ENCODE results near the gene EXO1.

Gene EXO1

GRCh38 chr1:241869022-241869421 is 21.0 kb downstream of the EXO1 start (continued):
- TF ChIP-seq ZNF530 (tag by site-specific recombination; IDR thresholded peaks at IDR 0.05; ENCODE audit: low read depth) (no peak), ZBTB17 (tag by site-specific recombination; IDR thresholded peaks at IDR 0.05) (no peak), ZNF266 (tag by site-specific recombination; IDR thresholded peaks at IDR 0.05; ENCODE audit: low read depth) (no peak), ZNF146 (tag by site-specific recombination; IDR thresholded peaks at IDR 0.05) (no peak)

- Histone ChIP-seq H3K9me3 (ENCODE audit: control insufficient read depth, insufficient read depth, low read depth, low read length) (no peaks in the 10 kb centered on the region), H3K27ac (ENCODE audit: extremely low read depth, low read depth, low read length) (no peak overlapping the region), H3K4me3 (ENCODE audit: low read depth, low read length) (no peak overlapping the region), H3K36me3 (ENCODE audit: control insufficient read depth in 2 of 2, insufficient read depth in 1 of 2, low read length in 2 of 2) (peaks cover 78 to 81% of the 10 kb centered on the region in 2 experiments), H3K4me1 (ENCODE audit: control insufficient read depth, insufficient read depth, low read length) (no peaks in the 10 kb centered on the region)
- TF ChIP-seq ZNF10 (tag by site-specific recombination; IDR thresholded peaks at IDR 0.05), result no peak
- TF ChIP-seq ZIC2 (tag by site-specific recombination; IDR thresholded peaks at IDR 0.05), result no peak
- no peak for TF ChIP-seq ZNF548 (tag by site-specific recombination; IDR thresholded peaks at IDR 0.05)
- no peak for TF ChIP-seq ZNF404 (tag by site-specific recombination; IDR thresholded peaks at IDR 0.05)
- no peak for TF ChIP-seq ZNF24 (tag by site-specific recombination; IDR thresholded peaks at IDR 0.05)
- no peak for TF ChIP-seq MZF1 (tag by site-specific recombination; IDR thresholded peaks at IDR 0.05; ENCODE audit: borderline replicate concordance)
- no peak for TF ChIP-seq ZNF354C (tag by site-specific recombination; IDR thresholded peaks at IDR 0.05; ENCODE audit: borderline replicate concordance, low read depth)
- no peak for TF ChIP-seq ZNF777 (tag by site-specific recombination; IDR thresholded peaks at IDR 0.05; ENCODE audit: borderline replicate concordance)
- no peak for TF ChIP-seq ZNF571 (tag by site-specific recombination; IDR thresholded peaks at IDR 0.05)
- POLR2A ChIA-PET, result no interaction called here
- CTCF ChIA-PET, result interaction anchor here (0.6 kb wide), 1 partner anchor 39 kb away, joined by 5 read pairs; no protein-coding TSS in a partner anchor
Measured at GRCh38 chr1:241870336-241870735, 22.3 kb downstream of the EXO1 start.

GRCh38 chr1:241870746-241871430 is 22.9 kb downstream of the EXO1 start:
- no peak overlapping the region for H3K27ac ChIP-seq (ENCODE audit: extremely low read depth, low read depth, low read length)
- no peak overlapping the region for H3K4me3 ChIP-seq (ENCODE audit: low read depth, low read length)
- no peaks in the 10 kb centered on the region for H3K9me3 ChIP-seq (ENCODE audit: control insufficient read depth, insufficient read depth, low read depth, low read length)
- no peaks in the 10 kb centered on the region for H3K4me1 ChIP-seq (ENCODE audit: control insufficient read depth, insufficient read depth, low read length)
- ChIA-PET CTCF (no interaction called here), POLR2A (no interaction called here)
- H3K36me3 ChIP-seq (ENCODE audit: control insufficient read depth in 2 of 2, insufficient read depth in 1 of 2, low read length in 2 of 2), result peaks cover 72 to 76% of the 10 kb centered on the region in 2 experiments
- TF ChIP-seq ZNF404 (tag by site-specific recombination; IDR thresholded peaks at IDR 0.05), result no peak
- no peak for TF ChIP-seq ZNF544 (tag by site-specific recombination; IDR thresholded peaks at IDR 0.05)
- no peak for TF ChIP-seq ZNF398 (tag by site-specific recombination; IDR thresholded peaks at IDR 0.05)
- TF ChIP-seq ZSCAN30 (tag by site-specific recombination; IDR thresholded peaks at IDR 0.05), result no peak
- TF ChIP-seq KLF8 (tag by site-specific recombination; IDR thresholded peaks at IDR 0.05), result no peak
- TF ChIP-seq PRDM1 (tag by site-specific recombination; IDR thresholded peaks at IDR 0.05), result no peak
- no peak for TF ChIP-seq ELK4 (IDR thresholded peaks at IDR 0.05; ENCODE audit: borderline replicate concordance, low read depth, low read length)
- TF ChIP-seq SCRT2 (tag by site-specific recombination; IDR thresholded peaks at IDR 0.05), result no peak
- TF ChIP-seq KLF1 (tag by site-specific recombination; IDR thresholded peaks at IDR 0.05), result no peak

Measured in HEK293 (cell line).